DND-41 (cell line): ENCODE measurements around the gene PAX2.

Experiments
- CTCF ChIP-seq: IDR thresholded peaks from 2 replicates; pipeline ENCODE4 v1.5.1; 2012; ENCODE audit warnings: borderline replicate concordance, low read length, moderate library complexity, mild to moderate bottlenecking; ENCODE audit not compliant: poor library complexity, severe bottlenecking; ENCODE audit errors: extremely low read depth
- EZH2 ChIP-seq: IDR thresholded peaks from 3 replicates; pipeline ENCODE4 v1.6.1; 2012; ENCODE audit warnings: borderline replicate concordance, low read depth, mild to moderate bottlenecking, moderate library complexity, low read length, inconsistent platforms; ENCODE audit not compliant: severe bottlenecking

DNA sequence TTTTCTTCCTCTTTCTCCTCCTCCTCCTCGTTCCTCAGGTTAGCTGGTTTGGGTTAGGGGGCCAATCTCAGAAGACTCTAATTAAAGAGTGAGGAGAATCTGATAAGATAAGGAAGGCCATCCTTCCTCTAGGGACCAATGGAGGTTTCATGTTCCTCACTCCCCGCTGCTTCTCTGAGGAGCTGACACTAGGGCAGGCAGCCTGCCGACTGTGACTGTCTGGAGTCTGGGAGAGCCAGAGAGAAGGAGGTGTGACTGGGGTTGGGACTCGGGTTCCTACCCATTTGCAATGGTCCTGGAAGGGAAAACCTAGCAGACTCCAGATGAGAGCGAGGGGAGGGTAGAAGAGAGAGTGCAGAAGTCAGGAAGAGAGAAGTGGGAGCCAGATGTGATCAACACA is 15.3 kb downstream of the PAX2 start:
- TF ChIP-seq CTCF: no peak
- no peak for TF ChIP-seq EZH2
